Measurements from ENCODE around the gene TLR1.

Gene TLR1

DNA sequence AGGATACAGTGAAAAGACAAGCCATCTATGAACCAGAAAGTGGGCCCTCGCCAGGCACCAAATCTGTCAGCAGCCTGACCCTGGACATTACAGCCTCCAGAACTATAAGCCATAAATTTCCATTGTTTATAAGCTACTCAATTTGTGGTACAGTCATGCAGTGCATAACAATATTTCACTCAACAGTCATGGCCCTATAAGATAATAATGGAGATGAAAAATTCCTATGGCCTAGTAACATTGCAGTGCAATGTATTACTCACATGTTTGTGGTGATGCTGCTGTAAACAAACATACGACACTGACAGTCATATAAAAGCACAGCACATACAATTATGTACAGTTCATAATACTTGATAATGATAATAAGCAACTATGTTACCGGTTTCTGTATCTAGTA lies 17.1 kb upstream of the TLR1 start:
- Histone ChIP-seq H4K20me1 (ENCODE audit: insufficient read depth, low read length) (no peaks in the 10 kb centered on the region), H3K4me3 (ENCODE audit: low read depth, low read length, poor library complexity, severe bottlenecking) (no peak overlapping the region), H2AFZ (ENCODE audit: low read length) (no peak overlapping the region), H3K9ac (ENCODE audit: low read length) (no peak overlapping the region), H3F3A (ENCODE audit: insufficient read depth, low read length) (no peaks in the 10 kb centered on the region), H3K79me2 (ENCODE audit: insufficient read depth, low read length) (no peaks in the 10 kb centered on the region), H3K27me3 (ENCODE audit: insufficient read depth, low read length) (no peaks in the 10 kb centered on the region), H3K36me3 (ENCODE audit: insufficient read depth, low read length) (peaks cover 26% of the 10 kb centered on the region), H3K4me2 (ENCODE audit: low read length) (no peak overlapping the region), H3K9me2 (ENCODE audit: low read depth, low read length) (no peaks in the 10 kb centered on the region), H3K9me3 (ENCODE audit: low read length) (peaks cover 16% of the 10 kb centered on the region), H3K27ac (ENCODE audit: low read depth, low read length, poor library complexity, severe bottlenecking) (no peak overlapping the region), H3K4me1 (ENCODE audit: insufficient read depth, low read length, severe bottlenecking) (peaks cover 32% of the 10 kb centered on the region)
- TF ChIP-seq EZH2 (IDR thresholded peaks at IDR 0.05; ENCODE audit: borderline replicate concordance, low read length) = no peak
- TF ChIP-seq CTCF (IDR thresholded peaks at IDR 0.05; ENCODE audit: low read length) = no peak

DNA sequence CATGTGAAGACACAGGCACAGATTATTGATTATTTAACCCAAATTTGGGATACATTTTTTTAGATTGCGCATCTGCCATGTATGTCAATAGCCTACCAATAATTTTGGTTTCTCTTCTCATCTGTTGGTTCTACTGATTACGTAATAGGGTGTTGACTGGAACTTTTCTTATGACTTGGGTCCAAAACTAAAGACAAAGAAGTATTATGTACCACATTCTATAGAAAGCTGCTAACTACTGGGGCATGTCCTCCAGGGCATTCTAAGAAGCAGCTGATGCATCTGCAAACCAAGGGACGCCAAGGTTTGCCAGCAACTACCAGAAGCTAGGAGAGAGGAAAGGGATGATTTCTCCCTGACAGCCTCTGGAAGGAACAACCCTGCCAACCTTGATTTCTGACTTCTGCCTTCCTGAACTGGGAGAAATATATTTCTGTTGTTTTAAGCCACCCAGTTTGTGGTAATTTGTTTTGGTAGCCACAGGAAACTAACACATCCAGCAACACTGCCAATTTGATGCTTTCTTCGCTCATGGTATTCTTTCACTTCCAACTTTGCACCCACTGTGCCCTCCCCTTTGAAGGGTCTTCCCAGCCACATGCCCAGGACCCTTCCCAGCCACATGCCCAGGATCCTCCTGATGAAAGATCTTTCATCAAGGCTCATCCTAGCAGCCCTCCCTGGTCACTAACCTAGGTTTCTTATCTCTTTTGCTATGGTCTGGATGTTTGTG lies 15.9 kb upstream of the TLR1 start:
- Histone ChIP-seq H3K36me3 (ENCODE audit: insufficient read depth, low read length) (peaks cover 18% of the 10 kb centered on the region; the same call in 1 of the 2 replicates), H3K27ac (ENCODE audit: low read depth, low read length, poor library complexity, severe bottlenecking) (no peak overlapping the region), H3K9me2 (ENCODE audit: low read depth, low read length) (no peaks in the 10 kb centered on the region), H3F3A (ENCODE audit: insufficient read depth, low read length) (no peaks in the 10 kb centered on the region), H2AFZ (ENCODE audit: low read length) (no peak overlapping the region), H3K9ac (ENCODE audit: low read length) (no peak overlapping the region), H4K20me1 (ENCODE audit: insufficient read depth, low read length) (no peaks in the 10 kb centered on the region), H3K79me2 (ENCODE audit: insufficient read depth, low read length) (no peaks in the 10 kb centered on the region), H3K4me2 (ENCODE audit: low read length) (no peak overlapping the region), H3K9me3 (ENCODE audit: low read length) (peaks cover 18% of the 10 kb centered on the region), H3K27me3 (ENCODE audit: insufficient read depth, low read length) (no peaks in the 10 kb centered on the region), H3K4me1 (ENCODE audit: insufficient read depth, low read length, severe bottlenecking) (peaks cover 44% of the 10 kb centered on the region), H3K4me3 (ENCODE audit: low read depth, low read length, poor library complexity, severe bottlenecking) (no peak overlapping the region)
- no peak for TF ChIP-seq CTCF (IDR thresholded peaks at IDR 0.05; ENCODE audit: low read length)
- no peak for TF ChIP-seq EZH2 (IDR thresholded peaks at IDR 0.05; ENCODE audit: borderline replicate concordance, low read length)

DNA sequence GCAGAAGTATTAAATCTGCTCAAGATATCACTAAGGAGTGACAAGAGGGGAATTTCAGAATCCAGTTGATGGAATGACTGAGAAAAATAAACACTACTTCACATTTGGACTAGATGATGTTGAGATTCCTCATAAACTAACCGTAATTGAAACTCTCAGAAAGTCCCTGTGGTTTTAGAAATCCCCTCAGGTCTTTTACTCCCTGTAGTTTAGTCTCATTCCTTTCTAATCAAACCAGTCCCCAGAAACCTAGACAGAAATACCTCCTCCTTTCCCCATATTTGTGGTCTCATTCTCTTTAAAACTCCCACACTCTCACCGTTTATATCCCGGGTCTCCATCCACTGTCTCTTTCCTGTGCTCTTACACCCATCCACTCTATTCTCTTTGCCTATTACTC lies 15.0 kb upstream of the TLR1 start:
- peaks cover 22% of the 10 kb centered on the region for H3K9me3 ChIP-seq (ENCODE audit: low read length)
- TF ChIP-seq CTCF (IDR thresholded peaks at IDR 0.05; ENCODE audit: low read length) (no peak), EZH2 (IDR thresholded peaks at IDR 0.05; ENCODE audit: borderline replicate concordance, low read length) (no peak)
- no peak overlapping the region for H3K27ac ChIP-seq (ENCODE audit: low read depth, low read length, poor library complexity, severe bottlenecking)
- no peak overlapping the region for H2AFZ ChIP-seq (ENCODE audit: low read length)
- H3K9me2 ChIP-seq (ENCODE audit: low read depth, low read length) = no peaks in the 10 kb centered on the region
- no peaks in the 10 kb centered on the region for H3K79me2 ChIP-seq (ENCODE audit: insufficient read depth, low read length)
- H3F3A ChIP-seq (ENCODE audit: insufficient read depth, low read length) = no peaks in the 10 kb centered on the region
- no peaks in the 10 kb centered on the region for H3K27me3 ChIP-seq (ENCODE audit: insufficient read depth, low read length)
- H3K4me2 ChIP-seq (ENCODE audit: low read length) = no peak overlapping the region
- H3K9ac ChIP-seq (ENCODE audit: low read length) = no peak overlapping the region
- peaks cover 16% of the 10 kb centered on the region for H3K36me3 ChIP-seq (ENCODE audit: insufficient read depth, low read length)
- H3K4me3 ChIP-seq (ENCODE audit: low read depth, low read length, poor library complexity, severe bottlenecking) = no peak overlapping the region
- H4K20me1 ChIP-seq (ENCODE audit: insufficient read depth, low read length) = no peaks in the 10 kb centered on the region
- peaks cover 47% of the 10 kb centered on the region for H3K4me1 ChIP-seq (ENCODE audit: insufficient read depth, low read length, severe bottlenecking)

All from OCI-LY1 (cell line).